Uterus (tissue), 4 donors: ENCODE measurements around the gene AGL. TPM values are rescaled to one million over a fixed set of nuclear protein-coding genes. Genes with fewer than 3 reads are reported as not detected.
"Not testable (repeated sequence)": the region's sequence is repeated elsewhere in the genome, so short reads cannot be mapped to it uniquely, and the experiment has no call there.

ENCODE experiments used
- DNase-seq, 2 donors: peaks; one replicate each; pipeline ENCODE4 v3.0.0-alpha.2; 2019 to 2020
- H3K27ac ChIP-seq, 2 donors: fragments of 200-600 bp; sonication (generic); 1 replicate in 1 of 2; 2 replicates in 1 of 2; pipeline ENCODE4 v1.5.1; 2016 to 2018
- H3K27me3 ChIP-seq, 2 donors: fragments of 200-600 bp; sonication (generic); one replicate each; pipeline ENCODE4 v1.5.1; 2018 to 2019; ENCODE audit warnings: control low read depth in 1 of 2
- H3K36me3 ChIP-seq, 2 donors: fragments of 200-600 bp; sonication (generic); one replicate each; pipeline ENCODE4 v1.5.1; 2019; ENCODE audit warnings: control low read depth in 1 of 2
- H3K4me1 ChIP-seq, 2 donors: fragments of 200-600 bp; sonication (generic); one replicate each; pipeline ENCODE4 v1.5.1; 2018 to 2019; ENCODE audit warnings: control low read depth in 1 of 2
- H3K4me3 ChIP-seq, 2 donors: fragments of 200-600 bp; sonication (generic); 1 replicate in 1 of 2; 2 replicates in 1 of 2; pipeline ENCODE4 v1.5.1; 2018 to 2019; ENCODE audit warnings: mild to moderate bottlenecking in 1 of 2
- H3K9me3 ChIP-seq, 2 donors: fragments of 200-600 bp; sonication (generic); one replicate each; pipeline ENCODE4 v1.5.1; 2019; ENCODE audit warnings: control low read depth in 1 of 2
- POLR2A ChIP-seq, 2 donors: fragments of 450-650 bp; IDR thresholded peaks; one replicate each; pipeline ENCODE4 v1.6.1; 2016; ENCODE audit warnings: antibody characterized with exemption in 2 of 2, mild to moderate bottlenecking in 1 of 2, moderate library complexity in 1 of 2
- intact Hi-C: fragments of 100-400 bp; cut with DNase I; formaldehyde crosslinking; loops from one replicate; pipeline ENCODE4 v1.15.1; 2023; ENCODE audit warnings: low total_unique reads
- total RNA-seq, 4 donors: library from RNA; depleted of rRNA in 3 of 4; stranded (reverse); fragments of >200 nt in 3 of 4; gene quantifications; one replicate each; pipeline versions ENCODE4 v1.1.0 to v1.2.4, GENCODE V29; 2014 to 2023
- TF ChIP-seq, protein P1 (sequence below), 4 experiments: fragments of 200-600 bp in 2 of 4; fragments of 450-650 bp in 2 of 4; sonication (generic) in 2 of 4; IDR thresholded peaks; one replicate each; pipeline ENCODE4 v1.5.1; 2016 to 2019; ENCODE audit warnings: antibody characterized with exemption in 4 of 4, mild to moderate bottlenecking in 2 of 4, moderate library complexity in 1 of 4
- donor health status: DM: yes; HTN: yes; CAD: no.

Gene AGL
- total RNA-seq, 4 donors from 2014 or later = 10.5 to 27.9 (median 14.2) TPM

DNA sequence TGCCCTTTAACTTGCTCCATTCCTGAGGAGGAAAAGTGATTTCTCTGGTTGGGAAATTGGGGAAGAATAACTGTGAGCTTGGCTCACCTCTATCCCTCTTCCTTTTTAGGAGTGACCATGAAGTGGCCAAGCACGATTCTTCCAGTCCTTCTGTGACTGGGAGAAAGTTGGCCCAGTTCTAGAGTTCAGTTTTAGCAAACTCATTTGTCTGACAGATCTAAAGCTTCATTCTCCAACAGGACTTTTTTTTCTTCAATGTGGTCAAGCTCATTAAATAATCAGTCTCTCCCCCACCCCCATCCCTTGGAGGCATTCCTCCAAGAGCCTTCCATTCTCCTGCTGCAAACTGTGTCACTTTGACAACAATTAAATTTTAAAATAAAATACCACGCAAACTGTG is 6.4 kb upstream of the AGL start:
- peak; percentile 15 to 27 for DNase-seq
- TF ChIP-seq, protein P1, sequence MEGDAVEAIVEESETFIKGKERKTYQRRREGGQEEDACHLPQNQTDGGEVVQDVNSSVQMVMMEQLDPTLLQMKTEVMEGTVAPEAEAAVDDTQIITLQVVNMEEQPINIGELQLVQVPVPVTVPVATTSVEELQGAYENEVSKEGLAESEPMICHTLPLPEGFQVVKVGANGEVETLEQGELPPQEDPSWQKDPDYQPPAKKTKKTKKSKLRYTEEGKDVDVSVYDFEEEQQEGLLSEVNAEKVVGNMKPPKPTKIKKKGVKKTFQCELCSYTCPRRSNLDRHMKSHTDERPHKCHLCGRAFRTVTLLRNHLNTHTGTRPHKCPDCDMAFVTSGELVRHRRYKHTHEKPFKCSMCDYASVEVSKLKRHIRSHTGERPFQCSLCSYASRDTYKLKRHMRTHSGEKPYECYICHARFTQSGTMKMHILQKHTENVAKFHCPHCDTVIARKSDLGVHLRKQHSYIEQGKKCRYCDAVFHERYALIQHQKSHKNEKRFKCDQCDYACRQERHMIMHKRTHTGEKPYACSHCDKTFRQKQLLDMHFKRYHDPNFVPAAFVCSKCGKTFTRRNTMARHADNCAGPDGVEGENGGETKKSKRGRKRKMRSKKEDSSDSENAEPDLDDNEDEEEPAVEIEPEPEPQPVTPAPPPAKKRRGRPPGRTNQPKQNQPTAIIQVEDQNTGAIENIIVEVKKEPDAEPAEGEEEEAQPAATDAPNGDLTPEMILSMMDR (IDR thresholded peaks at IDR 0.05) = no peak
- no peak for TF ChIP-seq POLR2A (IDR thresholded peaks at IDR 0.05)
- no peaks in the 10 kb centered on the region for H3K36me3 ChIP-seq
- H3K4me1 ChIP-seq = no peaks in the 10 kb centered on the region
- H3K4me3 ChIP-seq = no peak overlapping the region
- intact Hi-C loops = no loop called here
- H3K9me3 ChIP-seq = no peaks in the 10 kb centered on the region
- no peak overlapping the region for H3K27ac ChIP-seq
- no peaks in the 10 kb centered on the region for H3K27me3 ChIP-seq

GRCh38 chr1:99845201-99845600 is 5.0 kb upstream of the AGL start:
- H3K27ac ChIP-seq, H3K9me3 ChIP-seq, H3K36me3 ChIP-seq, H3K4me3 ChIP-seq, H3K27me3 ChIP-seq, intact Hi-C loops, DNase-seq, H3K4me1 ChIP-seq: not testable (repeated sequence)

- no peak for DNase-seq
- Histone ChIP-seq H3K9me3 (no peaks in the 10 kb centered on the region), H3K4me1 (no peaks in the 10 kb centered on the region), H3K27ac (peak overlapping the region; percentile 80 to 90), H3K36me3 (no peaks in the 10 kb centered on the region), H3K27me3 (no peaks in the 10 kb centered on the region), H3K4me3 (peak overlapping the region; percentile 77)
- intact Hi-C loops = no loop called here
- TF ChIP-seq, protein P1 (IDR thresholded peaks at IDR 0.05) = no peak
- no peak for TF ChIP-seq POLR2A (IDR thresholded peaks at IDR 0.05)
Observed at GRCh38 chr1:99849413-99849743, 783 bp upstream of the AGL start.

DNA sequence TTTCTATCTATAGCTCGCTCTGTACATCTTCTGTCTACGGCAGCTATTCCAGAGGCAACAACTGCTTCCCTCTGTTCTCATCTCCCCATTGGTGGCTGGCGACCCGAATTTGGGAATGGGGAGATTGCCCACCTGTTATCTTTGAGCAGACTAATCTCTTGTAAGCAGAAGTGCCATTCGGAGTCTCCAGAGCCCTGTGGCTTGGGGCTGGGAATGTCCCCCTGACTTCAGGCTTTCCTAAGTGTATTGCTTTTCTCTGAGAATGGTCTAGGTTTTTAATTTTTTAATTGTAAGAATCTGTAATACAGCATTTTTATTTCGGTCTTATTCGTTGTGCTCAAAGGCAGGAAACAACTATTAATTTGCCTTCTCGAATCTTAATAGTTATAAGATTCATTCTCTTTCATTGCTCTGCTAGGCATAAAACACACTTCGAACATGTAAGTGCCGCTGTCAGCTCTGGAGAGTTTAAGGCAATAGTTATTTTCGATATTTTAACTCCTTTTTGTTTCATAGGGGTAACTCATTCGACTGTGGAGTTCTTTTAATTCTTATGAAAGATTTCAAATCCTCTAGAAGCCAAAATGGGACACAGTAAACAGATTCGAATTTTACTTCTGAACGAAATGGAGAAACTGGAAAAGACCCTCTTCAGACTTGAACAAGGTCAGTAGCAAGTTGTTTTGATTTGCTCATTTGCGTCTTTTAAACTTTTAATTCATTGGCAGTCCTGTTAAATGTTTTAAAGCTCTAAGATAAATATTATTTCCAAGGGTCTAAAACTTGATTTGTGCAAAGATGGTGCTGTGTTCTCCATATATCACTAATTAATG is 514 bp downstream of the AGL start:
- intact Hi-C loops = no loop called here
- H3K36me3 ChIP-seq = no peaks in the 10 kb centered on the region
- H3K4me1 ChIP-seq = no peaks in the 10 kb centered on the region
- peak overlapping the region; percentile 77 for H3K4me3 ChIP-seq
- no peak for DNase-seq
- H3K27me3 ChIP-seq = no peaks in the 10 kb centered on the region
- H3K9me3 ChIP-seq = no peaks in the 10 kb centered on the region
- peak overlapping the region; percentile 80 to 90 for H3K27ac ChIP-seq
- TF ChIP-seq, protein P1 (IDR thresholded peaks at IDR 0.05) = no peak
- TF ChIP-seq POLR2A (IDR thresholded peaks at IDR 0.05) = no peak

DNA sequence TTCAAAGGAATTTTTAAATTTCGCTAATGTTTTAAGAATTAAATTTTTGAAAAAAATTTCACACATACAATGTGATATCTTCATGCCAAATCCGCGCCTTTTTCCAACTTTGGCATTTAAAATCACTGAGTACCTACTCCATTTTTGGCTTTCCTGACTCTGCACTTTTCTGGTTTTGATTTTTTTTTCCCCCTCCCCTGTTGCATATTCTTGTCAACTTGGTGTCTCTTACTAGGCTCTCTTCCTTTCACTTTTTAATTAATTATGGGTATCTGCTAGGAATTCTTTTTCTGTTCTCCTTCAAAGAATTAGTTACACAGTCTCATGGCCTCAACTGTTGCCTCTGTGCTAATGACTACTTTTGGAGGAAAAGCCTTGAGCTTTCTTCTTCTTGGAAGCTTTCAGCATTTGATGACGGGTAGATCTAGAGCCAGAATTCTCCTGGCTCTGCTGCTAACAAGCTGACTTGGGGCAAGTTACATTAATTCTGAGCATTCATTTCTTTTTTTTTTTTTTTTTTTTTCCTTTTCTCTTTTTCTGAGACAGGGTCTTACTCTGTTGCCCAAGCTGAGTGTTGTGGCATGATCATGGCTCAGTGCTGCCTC is 1.8 kb downstream of the AGL start:
- Histone ChIP-seq H3K4me3 (no peak overlapping the region), H3K4me1 (no peaks in the 10 kb centered on the region), H3K27ac (no peak overlapping the region), H3K27me3 (no peaks in the 10 kb centered on the region), H3K9me3 (no peaks in the 10 kb centered on the region), H3K36me3 (no peaks in the 10 kb centered on the region)
- no peak for TF ChIP-seq POLR2A (IDR thresholded peaks at IDR 0.05)
- TF ChIP-seq, protein P1 (IDR thresholded peaks at IDR 0.05) = no peak
- intact Hi-C loops = no loop called here
- DNase-seq = no peak
